Measurements from ENCODE around the gene GREB1.

The GREB1 gene

DNA sequence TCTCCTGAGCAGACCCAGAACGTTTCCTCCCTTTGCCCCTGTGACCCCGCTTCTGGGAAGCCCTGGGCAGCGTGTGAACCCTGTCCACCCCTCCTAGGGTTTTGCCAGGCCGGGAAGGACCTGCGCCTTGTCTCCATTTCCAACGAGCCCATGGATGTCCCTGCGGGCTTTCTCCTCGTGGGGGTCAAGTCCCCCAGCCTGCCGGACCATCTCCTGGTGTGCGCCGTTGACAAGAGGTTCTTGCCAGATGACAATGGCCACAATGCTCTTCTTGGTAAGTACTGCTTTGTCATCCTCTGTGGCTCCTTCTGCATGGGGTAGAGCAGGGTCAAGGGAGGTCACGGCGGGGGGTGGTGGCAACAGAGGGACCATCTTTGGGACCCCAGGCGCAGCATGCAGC lies 32.5 kb downstream of the GREB1 start:
- Histone ChIP-seq H3K27me3 (ENCODE audit: low read depth, low read length) (no peaks in the 10 kb centered on the region), H3K27ac (ENCODE audit: low read length) (no peak overlapping the region), H3K4me1 (ENCODE audit: control insufficient read depth in 1 of 2, insufficient read depth in 2 of 2, low read length in 2 of 2) (no peaks in the 10 kb centered on the region), H3K4me3 (ENCODE audit: low read depth in 1 of 2, low read length in 2 of 2) (no peak overlapping the region), H3K36me3 (ENCODE audit: control insufficient read depth in 1 of 2, insufficient read depth in 2 of 2, low read length in 2 of 2) (no peaks in the 10 kb centered on the region), H3K9me3 (ENCODE audit: control insufficient read depth in 1 of 2, low read length in 2 of 2) (no peaks in the 10 kb centered on the region)

DNA sequence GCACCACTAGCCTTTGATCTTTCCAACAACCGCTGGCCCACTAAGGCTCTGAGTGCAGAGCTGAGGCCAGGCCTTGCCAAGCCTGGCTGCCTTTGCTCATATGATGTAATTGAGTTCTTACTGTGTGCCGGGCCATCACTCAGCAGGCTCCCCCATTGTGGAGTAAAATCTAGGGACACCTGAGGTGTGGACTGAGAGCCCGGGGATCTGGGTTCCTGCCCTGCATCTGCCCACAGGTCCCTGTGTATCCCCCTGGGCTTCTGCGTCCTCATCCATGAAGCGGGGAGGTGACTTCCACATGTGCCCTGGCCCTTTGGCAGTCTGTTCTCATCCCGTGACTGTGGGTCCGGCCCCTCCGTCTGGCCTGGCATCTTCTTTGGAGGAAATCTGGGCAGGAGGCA lies 33.8 kb downstream of the GREB1 start:
- no peaks in the 10 kb centered on the region for H3K4me1 ChIP-seq (ENCODE audit: control insufficient read depth in 1 of 2, insufficient read depth in 2 of 2, low read length in 2 of 2)
- H3K9me3 ChIP-seq (ENCODE audit: control insufficient read depth in 1 of 2, low read length in 2 of 2): no peaks in the 10 kb centered on the region
- no peak overlapping the region for H3K27ac ChIP-seq (ENCODE audit: low read length)
- no peaks in the 10 kb centered on the region for H3K27me3 ChIP-seq (ENCODE audit: low read depth, low read length)
- H3K4me3 ChIP-seq (ENCODE audit: low read depth in 1 of 2, low read length in 2 of 2): no peak overlapping the region
- H3K36me3 ChIP-seq (ENCODE audit: control insufficient read depth in 1 of 2, insufficient read depth in 2 of 2, low read length in 2 of 2): no peaks in the 10 kb centered on the region

DNA sequence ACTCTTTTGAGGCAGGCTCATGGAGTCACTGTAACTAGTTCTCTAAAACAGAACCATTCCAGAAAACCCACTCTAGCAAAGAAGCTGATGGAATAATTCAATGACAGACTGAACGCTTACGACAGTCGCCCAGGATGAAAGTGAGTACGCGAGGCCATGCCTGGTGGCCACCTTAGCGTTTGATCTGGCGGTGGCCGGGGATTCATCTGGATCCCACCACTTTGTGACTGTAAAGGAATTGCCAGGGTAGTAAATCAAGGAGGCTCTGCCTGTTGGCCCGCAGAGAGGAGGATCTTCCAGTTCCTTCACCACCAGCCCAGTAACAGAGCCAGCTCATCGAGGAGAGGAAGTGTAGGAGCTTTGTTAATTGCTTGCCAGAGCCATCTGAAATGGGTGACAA lies 34.6 kb downstream of the GREB1 start:
- H3K4me3 ChIP-seq (ENCODE audit: low read depth in 1 of 2, low read length in 2 of 2): no peak overlapping the region
- no peaks in the 10 kb centered on the region for H3K36me3 ChIP-seq (ENCODE audit: control insufficient read depth in 1 of 2, insufficient read depth in 2 of 2, low read length in 2 of 2)
- no peak overlapping the region for H3K27ac ChIP-seq (ENCODE audit: low read length)
- H3K4me1 ChIP-seq (ENCODE audit: control insufficient read depth in 1 of 2, insufficient read depth in 2 of 2, low read length in 2 of 2): no peaks in the 10 kb centered on the region
- H3K9me3 ChIP-seq (ENCODE audit: control insufficient read depth in 1 of 2, low read length in 2 of 2): no peaks in the 10 kb centered on the region
- no peaks in the 10 kb centered on the region for H3K27me3 ChIP-seq (ENCODE audit: low read depth, low read length)

DNA sequence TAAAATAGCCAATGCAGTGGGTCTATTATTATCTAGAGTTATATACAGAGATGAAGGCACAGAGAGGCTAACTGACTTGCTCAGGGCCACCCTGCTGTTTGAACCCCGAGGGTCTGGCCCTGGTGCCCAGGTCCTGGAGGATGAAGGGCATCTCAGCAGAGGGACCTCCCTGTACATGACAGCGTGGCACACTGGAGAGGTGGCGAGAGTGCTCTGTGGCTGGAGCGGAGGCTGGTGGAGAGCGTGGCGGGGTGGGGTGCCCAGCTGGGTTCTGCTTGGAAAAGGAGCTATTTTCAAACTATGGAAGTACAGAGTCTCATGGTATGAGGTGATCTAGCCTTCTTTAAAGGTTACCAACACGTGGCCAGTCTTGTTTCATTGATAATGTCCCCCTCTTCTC lies 35.8 kb downstream of the GREB1 start:
- no peaks in the 10 kb centered on the region for H3K9me3 ChIP-seq (ENCODE audit: control insufficient read depth in 1 of 2, low read length in 2 of 2)
- no peaks in the 10 kb centered on the region for H3K27me3 ChIP-seq (ENCODE audit: low read depth, low read length)
- H3K4me3 ChIP-seq (ENCODE audit: low read depth in 1 of 2, low read length in 2 of 2): no peak overlapping the region
- H3K36me3 ChIP-seq (ENCODE audit: control insufficient read depth in 1 of 2, insufficient read depth in 2 of 2, low read length in 2 of 2): no peaks in the 10 kb centered on the region
- H3K4me1 ChIP-seq (ENCODE audit: control insufficient read depth in 1 of 2, insufficient read depth in 2 of 2, low read length in 2 of 2): peaks cover 0 to 6% of the 10 kb centered on the region in 2 donors
- no peak overlapping the region for H3K27ac ChIP-seq (ENCODE audit: low read length)

DNA sequence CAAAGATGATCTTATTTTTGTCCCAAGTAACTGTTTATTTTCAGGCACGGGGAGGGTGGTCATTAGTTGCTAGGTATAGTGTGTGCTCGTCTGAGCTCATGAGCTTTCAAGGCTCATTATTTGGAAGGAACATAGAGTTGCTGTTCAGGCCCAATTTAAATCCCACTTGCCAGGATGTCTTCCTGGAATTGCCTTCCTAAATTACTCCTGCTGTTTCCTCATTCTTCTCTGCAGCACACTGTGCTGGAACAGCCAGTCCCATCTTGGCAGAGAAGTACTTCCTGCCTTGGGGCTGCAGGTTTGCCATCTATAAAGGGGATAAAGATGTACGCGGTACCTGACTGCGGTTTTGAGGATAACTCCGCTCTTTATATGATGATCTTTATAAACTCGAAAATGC lies 37.3 kb downstream of the GREB1 start:
- Histone ChIP-seq H3K4me3 (ENCODE audit: low read depth in 1 of 2, low read length in 2 of 2) (no peak overlapping the region), H3K27ac (ENCODE audit: low read length) (no peak overlapping the region), H3K4me1 (ENCODE audit: control insufficient read depth in 1 of 2, insufficient read depth in 2 of 2, low read length in 2 of 2) (peaks cover 0 to 6% of the 10 kb centered on the region in 2 donors), H3K36me3 (ENCODE audit: control insufficient read depth in 1 of 2, insufficient read depth in 2 of 2, low read length in 2 of 2) (no peaks in the 10 kb centered on the region), H3K9me3 (ENCODE audit: control insufficient read depth in 1 of 2, low read length in 2 of 2) (no peaks in the 10 kb centered on the region), H3K27me3 (ENCODE audit: low read depth, low read length) (no peaks in the 10 kb centered on the region)

DNA sequence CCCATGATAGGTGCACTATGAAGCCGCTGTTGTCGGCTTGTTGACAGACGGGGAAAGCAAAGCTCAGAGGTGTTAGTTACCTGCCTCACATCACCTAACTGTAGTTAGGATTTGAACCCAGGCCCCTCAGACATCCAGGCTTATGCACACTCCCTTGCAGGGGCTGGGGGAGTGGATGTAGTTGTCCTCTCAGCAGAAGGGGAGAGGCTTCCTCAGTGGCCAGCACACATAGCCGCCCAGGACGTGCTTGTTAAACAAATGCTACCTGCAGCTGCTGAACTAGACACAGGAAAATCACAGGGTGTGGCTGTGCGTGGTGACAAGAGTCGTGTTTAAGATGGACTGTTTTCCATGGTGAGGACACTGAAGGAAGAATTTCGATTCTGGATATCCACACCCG lies 39.2 kb downstream of the GREB1 start:
- peaks cover 0 to 6% of the 10 kb centered on the region in 2 donors for H3K4me1 ChIP-seq (ENCODE audit: control insufficient read depth in 1 of 2, insufficient read depth in 2 of 2, low read length in 2 of 2)
- H3K27me3 ChIP-seq (ENCODE audit: low read depth, low read length): no peaks in the 10 kb centered on the region
- H3K9me3 ChIP-seq (ENCODE audit: control insufficient read depth in 1 of 2, low read length in 2 of 2): no peaks in the 10 kb centered on the region
- H3K27ac ChIP-seq (ENCODE audit: low read length): no peak overlapping the region
- H3K4me3 ChIP-seq (ENCODE audit: low read depth in 1 of 2, low read length in 2 of 2): no peak overlapping the region
- no peaks in the 10 kb centered on the region for H3K36me3 ChIP-seq (ENCODE audit: control insufficient read depth in 1 of 2, insufficient read depth in 2 of 2, low read length in 2 of 2)

DNA sequence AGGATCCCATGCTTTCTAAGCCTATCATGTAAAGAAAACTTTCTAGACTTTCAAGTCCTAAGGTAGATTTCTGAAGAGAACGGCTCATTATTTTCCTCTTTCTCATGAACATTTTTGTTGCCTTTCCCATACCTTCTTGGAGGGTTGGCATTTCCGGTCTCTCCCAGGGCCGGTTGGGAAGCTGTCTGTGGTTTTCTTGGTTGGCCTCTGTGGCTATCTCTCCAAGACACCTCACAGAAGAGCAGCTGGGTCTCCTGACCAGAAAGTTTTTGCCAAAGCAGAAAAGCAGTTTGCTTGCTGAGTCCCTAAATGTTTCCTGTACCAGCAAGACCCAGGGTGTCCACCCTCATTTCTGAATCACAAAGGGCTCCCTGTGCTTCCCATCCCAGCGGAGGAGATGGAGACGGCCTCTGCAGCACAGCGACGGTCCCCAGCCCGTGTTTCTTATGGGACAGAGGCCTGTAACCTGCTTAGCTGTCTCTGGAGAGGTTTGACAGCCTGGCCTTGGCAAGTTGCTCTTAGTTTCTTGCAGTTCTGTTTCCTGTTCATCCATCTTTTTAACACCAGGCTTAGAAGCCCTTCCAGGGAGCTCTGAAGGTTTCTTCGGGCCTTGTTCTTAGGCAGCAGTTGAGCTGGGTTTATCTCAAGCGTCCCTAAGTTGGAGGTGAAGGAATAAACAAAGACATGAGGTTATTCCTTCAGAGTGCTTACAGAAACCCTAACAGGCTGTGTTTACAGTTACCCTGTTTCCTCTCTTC lies 39.8 kb downstream of the GREB1 start:
- Histone ChIP-seq H3K27me3 (ENCODE audit: low read depth, low read length) (no peaks in the 10 kb centered on the region), H3K27ac (ENCODE audit: low read length) (no peak overlapping the region), H3K36me3 (ENCODE audit: control insufficient read depth in 1 of 2, insufficient read depth in 2 of 2, low read length in 2 of 2) (no peaks in the 10 kb centered on the region), H3K4me1 (ENCODE audit: control insufficient read depth in 1 of 2, insufficient read depth in 2 of 2, low read length in 2 of 2) (peaks cover 0 to 6% of the 10 kb centered on the region in 2 donors), H3K9me3 (ENCODE audit: control insufficient read depth in 1 of 2, low read length in 2 of 2) (no peaks in the 10 kb centered on the region), H3K4me3 (ENCODE audit: low read depth in 1 of 2, low read length in 2 of 2) (no peak overlapping the region)

DNA sequence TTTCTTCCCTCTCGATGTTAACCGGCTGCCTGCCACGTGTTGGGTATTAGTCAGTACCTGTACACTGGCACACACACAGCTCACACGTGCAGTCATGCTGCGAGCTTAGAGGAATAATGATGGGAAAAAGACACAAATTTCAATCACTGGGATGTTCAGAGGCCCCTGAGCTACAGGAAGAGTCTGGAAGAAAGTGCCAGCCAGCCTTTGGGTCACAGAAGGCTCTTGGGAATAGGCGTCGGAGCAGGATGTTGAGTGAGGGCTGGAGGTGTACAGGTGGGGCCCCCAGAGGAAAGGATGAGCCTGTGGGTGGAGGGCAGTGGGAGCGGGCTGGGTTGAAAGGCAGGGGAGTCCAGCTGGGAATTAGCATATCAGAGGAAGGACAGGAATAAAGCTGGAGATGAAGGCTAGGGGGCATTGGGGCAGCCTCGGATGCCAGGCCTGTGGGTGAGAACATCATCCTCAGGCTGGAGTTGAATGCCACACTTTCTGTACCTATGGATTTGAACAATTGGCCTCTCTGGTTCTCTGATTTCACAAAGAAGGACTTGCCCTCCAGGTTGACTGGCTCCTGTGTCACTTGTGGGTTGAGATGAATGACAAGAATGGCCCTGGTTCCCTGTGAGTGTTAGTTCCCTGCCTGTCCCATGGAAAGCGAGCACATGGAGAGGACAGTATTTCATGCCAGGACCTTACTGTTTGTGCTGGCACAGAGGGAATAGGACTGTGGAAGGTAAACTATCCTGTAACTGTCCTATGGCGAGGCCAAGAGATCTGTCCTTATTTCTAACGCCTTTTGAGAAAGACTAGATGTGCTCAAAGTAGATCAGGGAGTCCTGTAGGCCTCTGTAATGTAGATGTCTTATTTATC lies 40.6 kb downstream of the GREB1 start:
- Histone ChIP-seq H3K4me3 (ENCODE audit: low read depth in 1 of 2, low read length in 2 of 2) (no peak overlapping the region), H3K36me3 (ENCODE audit: control insufficient read depth in 1 of 2, insufficient read depth in 2 of 2, low read length in 2 of 2) (no peaks in the 10 kb centered on the region), H3K27me3 (ENCODE audit: low read depth, low read length) (no peaks in the 10 kb centered on the region), H3K4me1 (ENCODE audit: control insufficient read depth in 1 of 2, insufficient read depth in 2 of 2, low read length in 2 of 2) (peaks cover 0 to 6% of the 10 kb centered on the region in 2 donors), H3K9me3 (ENCODE audit: control insufficient read depth in 1 of 2, low read length in 2 of 2) (no peaks in the 10 kb centered on the region), H3K27ac (ENCODE audit: low read length) (no peak overlapping the region)

DNA sequence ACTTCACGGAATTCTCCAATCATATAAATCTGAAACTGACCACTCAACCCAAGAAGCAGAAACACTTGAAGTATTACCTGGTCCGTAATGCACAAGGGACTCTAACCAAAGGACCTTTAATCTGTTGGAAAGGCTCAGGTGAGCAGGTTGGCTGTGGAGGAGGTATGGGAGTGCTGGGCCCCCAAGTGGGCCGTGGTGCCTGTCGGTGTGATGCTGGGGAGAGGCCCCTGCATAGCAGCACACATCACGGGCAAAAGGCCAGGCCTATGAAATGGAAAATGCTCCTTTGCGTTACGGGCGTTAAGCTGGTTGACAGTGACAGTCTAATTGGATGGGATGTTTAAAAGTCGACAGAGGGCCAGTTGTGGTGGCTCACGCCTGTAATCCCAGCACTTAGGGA lies 42.6 kb downstream of the GREB1 start:
- no peak overlapping the region for H3K27ac ChIP-seq (ENCODE audit: low read length)
- no peaks in the 10 kb centered on the region for H3K27me3 ChIP-seq (ENCODE audit: low read depth, low read length)
- H3K4me3 ChIP-seq (ENCODE audit: low read depth in 1 of 2, low read length in 2 of 2): no peak overlapping the region
- no peaks in the 10 kb centered on the region for H3K36me3 ChIP-seq (ENCODE audit: control insufficient read depth in 1 of 2, insufficient read depth in 2 of 2, low read length in 2 of 2)
- H3K4me1 ChIP-seq (ENCODE audit: control insufficient read depth in 1 of 2, insufficient read depth in 2 of 2, low read length in 2 of 2): peaks cover 0 to 6% of the 10 kb centered on the region in 2 donors
- H3K9me3 ChIP-seq (ENCODE audit: control insufficient read depth in 1 of 2, low read length in 2 of 2): no peaks in the 10 kb centered on the region

DNA sequence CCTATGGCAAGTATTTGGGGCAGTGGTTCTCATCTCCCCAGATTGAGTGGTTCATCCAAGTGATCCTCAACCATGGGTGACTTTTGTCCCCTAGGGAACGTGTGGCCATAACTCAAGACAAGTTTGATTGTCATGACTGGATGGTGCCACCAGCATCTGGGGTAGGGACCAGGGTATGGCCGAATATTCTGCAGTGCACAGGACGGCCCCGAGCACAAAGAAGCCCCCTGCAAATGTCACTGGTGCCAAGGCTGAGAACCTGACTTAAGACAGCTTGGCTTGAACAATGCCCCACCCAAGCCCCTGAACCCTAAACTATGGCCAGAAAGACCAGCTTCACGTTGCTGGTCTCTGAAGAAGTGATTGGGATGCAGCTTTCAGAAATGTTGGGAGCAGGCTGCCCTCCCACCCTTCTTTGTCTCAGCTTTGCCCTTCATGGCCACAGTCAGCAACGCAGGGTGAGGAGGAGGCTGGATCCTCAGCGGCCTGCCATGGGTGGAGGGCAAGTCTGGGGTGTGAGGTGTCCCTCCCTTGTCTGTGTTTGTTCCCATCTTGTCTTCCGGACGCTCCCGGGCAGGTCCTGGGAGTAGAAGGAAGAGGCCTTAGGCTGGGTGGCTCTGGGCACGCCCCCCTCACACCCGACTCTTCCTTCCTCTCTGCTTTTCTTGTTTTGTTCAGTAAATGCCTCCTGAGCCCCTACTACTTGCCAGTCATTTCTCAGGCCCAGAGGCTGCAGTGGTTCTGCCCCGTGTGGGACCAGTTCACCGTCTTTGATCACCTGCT lies 43.4 kb downstream of the GREB1 start:
- H3K27me3 ChIP-seq (ENCODE audit: low read depth, low read length): no peaks in the 10 kb centered on the region
- peaks cover 0 to 6% of the 10 kb centered on the region in 2 donors for H3K4me1 ChIP-seq (ENCODE audit: control insufficient read depth in 1 of 2, insufficient read depth in 2 of 2, low read length in 2 of 2)

More for the DNA sequence above, 43.4 kb downstream of the GREB1 start:
- Histone ChIP-seq H3K9me3 (ENCODE audit: control insufficient read depth in 1 of 2, low read length in 2 of 2) (no peaks in the 10 kb centered on the region), H3K4me3 (ENCODE audit: low read depth in 1 of 2, low read length in 2 of 2) (no peak overlapping the region), H3K36me3 (ENCODE audit: control insufficient read depth in 1 of 2, insufficient read depth in 2 of 2, low read length in 2 of 2) (no peaks in the 10 kb centered on the region), H3K27ac (ENCODE audit: low read length) (no peak overlapping the region)
